Prostate gland (tissue), 2 donors: ENCODE data around the gene ZMIZ1.

Experiments
- CTCF ChIP-seq, 4 experiments: fragments of 200-600 bp in 2 of 4; fragments of 450-650 bp in 2 of 4; sonication (generic) in 2 of 4; IDR thresholded peaks; 1 replicate in 3 of 4; 2 replicates in 1 of 4; pipeline ENCODE4 v1.5.1; 2016 to 2019; ENCODE audit warnings: antibody characterized with exemption in 4 of 4, mild to moderate bottlenecking in 2 of 4, moderate library complexity in 2 of 4
- POLR2A ChIP-seq: fragments of 450-650 bp; IDR thresholded peaks from one replicate; pipeline ENCODE4 v1.6.1; 2016; ENCODE audit warnings: antibody characterized with exemption, mild to moderate bottlenecking
- POLR2AphosphoS5 ChIP-seq: sonication (generic); formaldehyde crosslinking; IDR thresholded peaks from one replicate; pipeline ENCODE4 v1.6.1; 2017; ENCODE audit warnings: antibody characterized with exemption

- no peak for TF ChIP-seq CTCF (IDR thresholded peaks at IDR 0.05)
- no peak for TF ChIP-seq POLR2AphosphoS5
- no peak for TF ChIP-seq POLR2A
Observed at GRCh38 chr10:79042639-79043411, 25.9 kb upstream of the ZMIZ1 start.
